WTC11 (cell line): ENCODE measurements around the gene NRXN2.

ENCODE experiments used
- CTCF ChIP-seq: fragments of 200-600 bp; IDR thresholded peaks from 2 replicates; pipeline ENCODE4 v1.8.0; 2022; ENCODE audit warnings: antibody characterized with exemption
- ESRRA ChIP-seq: sonication (generic); formaldehyde crosslinking; IDR thresholded peaks from 2 replicates; pipeline ENCODE4 v1.8.1; 2022; ENCODE audit warnings: mild to moderate bottlenecking, missing genetic modification reagents, borderline replicate concordance
- FOXP1 ChIP-seq: sonication (generic); formaldehyde crosslinking; IDR thresholded peaks from 2 replicates; pipeline ENCODE4 v1.8.0; 2022; ENCODE audit warnings: missing genetic modification reagents, mild to moderate bottlenecking, moderate library complexity, borderline replicate concordance
- KAT7 ChIP-seq: sonication (generic); formaldehyde crosslinking; IDR thresholded peaks from 2 replicates; pipeline ENCODE4 v1.8.1; 2023; ENCODE audit warnings: missing genetic modification reagents, mild to moderate bottlenecking, borderline replicate concordance
- MAX ChIP-seq: sonication (generic); formaldehyde crosslinking; IDR thresholded peaks from 2 replicates; pipeline ENCODE4 v1.8.0; 2022; ENCODE audit warnings: mild to moderate bottlenecking, missing genetic modification reagents
- RORB ChIP-seq: fragments of 250-450 bp; sonication (Bioruptor Pico); IDR thresholded peaks from 2 replicates; pipeline ENCODE4 v1.9.0; 2021; ENCODE audit warnings: mild to moderate bottlenecking
- SMAD4 ChIP-seq: sonication (generic); formaldehyde crosslinking; IDR thresholded peaks from 2 replicates; pipeline ENCODE4 v1.8.0; 2022; ENCODE audit warnings: mild to moderate bottlenecking, missing genetic modification reagents
- SP1 ChIP-seq: sonication (generic); formaldehyde crosslinking; conservative IDR thresholded peaks from 2 replicates; pipeline ENCODE4 v1.8.1; 2022; ENCODE audit warnings: missing genetic modification reagents
- USF2 ChIP-seq: sonication (generic); formaldehyde crosslinking; IDR thresholded peaks from 2 replicates; pipeline ENCODE4 v1.8.1; 2023; ENCODE audit warnings: mild to moderate bottlenecking, missing genetic modification reagents, moderate library complexity
- ZNF263 ChIP-seq: sonication (generic); formaldehyde crosslinking; IDR thresholded peaks from 2 replicates; pipeline ENCODE4 v1.8.1; 2022; ENCODE audit warnings: low read depth, mild to moderate bottlenecking, moderate library complexity, missing genetic modification reagents
- TF ChIP-seq, protein P1 (sequence below): sonication (generic); formaldehyde crosslinking; conservative IDR thresholded peaks from 2 replicates; pipeline ENCODE4 v1.8.1; 2022; ENCODE audit warnings: mild to moderate bottlenecking, missing genetic modification reagents

DNA sequence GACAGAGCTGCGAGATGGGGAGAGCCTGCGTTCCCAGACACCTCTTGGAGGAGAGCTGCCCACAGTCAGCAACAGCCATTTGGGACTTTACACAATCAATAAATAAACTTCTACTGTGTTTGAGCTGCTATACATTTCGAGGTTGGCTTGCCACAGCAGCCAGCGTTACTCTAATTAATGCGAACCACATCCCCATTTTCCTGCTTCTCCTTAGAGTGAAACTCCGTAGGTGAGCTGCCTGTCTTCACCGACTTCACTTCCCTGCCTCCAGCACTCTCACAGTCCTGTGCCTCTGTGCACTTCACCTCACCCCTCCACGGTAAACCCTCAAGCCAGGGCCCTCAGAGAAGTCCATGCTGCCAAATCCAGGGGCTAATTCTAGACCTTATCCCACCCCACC, 137.8 kb downstream of the NRXN2 start:
- TF ChIP-seq SMAD4 (no peak), CTCF (no peak), ESRRA (CRISPR knock-in tag) (no peak), USF2 (no peak), KAT7 (CRISPR knock-in tag) (no peak), RORB (CRISPR knock-in tag) (no peak), SP1 (no peak), FOXP1 (CRISPR knock-in tag) (no peak), ZNF263 (no peak), MAX (no peak)
- TF ChIP-seq, protein P1, sequence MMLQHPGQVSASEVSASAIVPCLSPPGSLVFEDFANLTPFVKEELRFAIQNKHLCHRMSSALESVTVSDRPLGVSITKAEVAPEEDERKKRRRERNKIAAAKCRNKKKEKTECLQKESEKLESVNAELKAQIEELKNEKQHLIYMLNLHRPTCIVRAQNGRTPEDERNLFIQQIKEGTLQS (CRISPR knock-in tag) = no peak
